Measurements from ENCODE around the gene PTPRN2.
"Not testable (repeated sequence)": the region's sequence is repeated elsewhere in the genome, so short reads cannot be mapped to it uniquely, and the experiment has no call there.

PTPRN2 gene

GRCh38 chr7:158527038-158527437 lies 60.6 kb downstream of the PTPRN2 start:
- no peak for DNase-seq (ENCODE audit: low spot score)
- TF ChIP-seq, protein P1, sequence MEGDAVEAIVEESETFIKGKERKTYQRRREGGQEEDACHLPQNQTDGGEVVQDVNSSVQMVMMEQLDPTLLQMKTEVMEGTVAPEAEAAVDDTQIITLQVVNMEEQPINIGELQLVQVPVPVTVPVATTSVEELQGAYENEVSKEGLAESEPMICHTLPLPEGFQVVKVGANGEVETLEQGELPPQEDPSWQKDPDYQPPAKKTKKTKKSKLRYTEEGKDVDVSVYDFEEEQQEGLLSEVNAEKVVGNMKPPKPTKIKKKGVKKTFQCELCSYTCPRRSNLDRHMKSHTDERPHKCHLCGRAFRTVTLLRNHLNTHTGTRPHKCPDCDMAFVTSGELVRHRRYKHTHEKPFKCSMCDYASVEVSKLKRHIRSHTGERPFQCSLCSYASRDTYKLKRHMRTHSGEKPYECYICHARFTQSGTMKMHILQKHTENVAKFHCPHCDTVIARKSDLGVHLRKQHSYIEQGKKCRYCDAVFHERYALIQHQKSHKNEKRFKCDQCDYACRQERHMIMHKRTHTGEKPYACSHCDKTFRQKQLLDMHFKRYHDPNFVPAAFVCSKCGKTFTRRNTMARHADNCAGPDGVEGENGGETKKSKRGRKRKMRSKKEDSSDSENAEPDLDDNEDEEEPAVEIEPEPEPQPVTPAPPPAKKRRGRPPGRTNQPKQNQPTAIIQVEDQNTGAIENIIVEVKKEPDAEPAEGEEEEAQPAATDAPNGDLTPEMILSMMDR (IDR thresholded peaks at IDR 0.05; ENCODE audit: extremely low read depth, insufficient read depth, missing control alignments): no peak
- in situ Hi-C loops (cut with MboI; ENCODE audit: low pct_unique_long_range_greater_than_20kb, low sequenced_read_pairs, unreplicated experiment): no loop called here

- TF ChIP-seq, protein P1 (IDR thresholded peaks at IDR 0.05; ENCODE audit: extremely low read depth, insufficient read depth, missing control alignments): no peak
- DNase-seq (ENCODE audit: low spot score): no peak
- in situ Hi-C loops (cut with MboI; ENCODE audit: low pct_unique_long_range_greater_than_20kb, low sequenced_read_pairs, unreplicated experiment): no loop called here
These were observed 61.1 kb downstream of the PTPRN2 start for GRCh38 chr7:158526531-158526930.

DNA sequence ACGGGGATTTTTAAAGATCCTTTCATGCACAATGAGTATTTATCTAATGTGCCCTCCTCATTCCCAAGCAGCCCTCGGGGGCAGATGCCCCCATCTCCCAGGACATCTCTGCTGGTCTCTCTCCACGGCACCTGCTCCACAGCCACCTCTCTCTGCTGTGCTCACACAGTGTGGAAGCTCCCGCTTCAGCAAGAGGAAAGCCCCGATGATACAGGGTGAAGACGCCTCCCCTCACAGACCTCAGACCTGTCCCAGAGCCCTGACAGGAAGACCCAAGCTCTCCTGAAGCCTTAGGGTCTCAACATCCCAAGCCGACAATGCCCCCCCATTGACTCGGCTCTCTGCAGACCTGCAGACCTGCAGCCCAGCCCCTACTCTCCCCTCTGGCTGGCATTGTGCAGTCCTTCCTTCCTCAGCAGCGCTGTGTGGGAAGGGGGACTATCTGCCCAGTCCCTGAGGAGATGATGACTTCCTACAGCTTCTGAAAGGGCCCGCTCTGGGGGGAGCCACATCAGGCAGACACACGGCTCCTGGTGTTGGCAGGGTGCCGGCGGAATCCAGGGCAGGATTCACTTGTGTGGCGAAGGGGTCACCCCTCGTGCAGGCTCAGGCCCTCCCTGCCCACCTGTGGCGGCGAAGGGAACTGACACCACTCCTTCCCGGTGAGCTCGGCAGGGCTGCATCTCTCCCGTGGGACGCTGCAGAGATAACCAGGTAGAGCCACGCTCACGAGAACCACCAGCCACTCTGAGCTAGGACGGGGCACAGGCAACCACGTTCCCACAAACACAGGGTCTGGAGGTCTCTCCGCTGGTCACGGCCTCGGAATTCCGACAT lies 61.8 kb downstream of the PTPRN2 start:
- DNase-seq (ENCODE audit: low spot score): no peak
- in situ Hi-C loops (cut with MboI; ENCODE audit: low pct_unique_long_range_greater_than_20kb, low sequenced_read_pairs, unreplicated experiment): no loop called here
- TF ChIP-seq, protein P1 (IDR thresholded peaks at IDR 0.05; ENCODE audit: extremely low read depth, insufficient read depth, missing control alignments): no peak

DNA sequence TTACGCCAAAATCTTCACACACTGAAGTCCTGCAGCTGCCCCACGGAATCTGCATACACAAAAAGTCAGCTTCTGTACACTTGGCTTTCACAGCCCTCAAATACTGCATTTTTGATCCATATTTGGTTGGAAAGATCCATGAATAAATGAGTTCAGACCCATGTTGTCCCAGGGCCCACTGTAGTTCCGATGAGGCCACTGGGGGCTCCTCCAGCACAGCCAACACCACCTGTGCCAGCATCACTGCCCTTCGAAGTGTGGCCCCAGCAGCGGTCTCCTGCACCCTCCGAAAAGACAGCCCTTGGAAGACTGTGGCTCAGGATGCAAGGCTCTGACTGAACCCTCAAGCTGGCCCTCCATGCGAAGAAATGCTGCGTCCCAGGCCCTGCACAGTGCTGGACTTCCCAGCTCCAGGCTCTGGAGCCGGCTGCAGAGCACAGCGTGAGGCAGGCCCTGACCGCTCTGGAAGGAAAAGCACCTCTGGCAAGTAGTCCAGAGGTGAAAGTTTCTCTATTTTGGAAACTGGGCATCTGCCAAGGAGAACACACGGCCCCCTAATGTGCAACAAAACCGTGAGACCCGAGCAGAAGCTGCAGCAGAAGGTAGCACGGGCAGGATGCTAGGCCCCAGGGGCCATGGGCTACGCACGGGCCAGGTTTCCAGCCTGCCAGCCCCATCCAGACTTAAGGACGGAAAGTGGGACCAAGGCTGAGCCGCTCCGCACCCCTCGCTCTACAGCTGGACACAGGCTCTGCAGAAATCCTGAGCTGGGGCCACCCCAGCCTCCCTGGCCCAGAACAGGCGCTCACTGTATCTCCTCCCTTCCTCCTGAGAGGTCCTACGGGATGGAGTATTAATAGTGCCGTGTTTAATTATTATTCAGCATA lies 62.6 kb downstream of the PTPRN2 start:
- TF ChIP-seq, protein P1 (IDR thresholded peaks at IDR 0.05; ENCODE audit: extremely low read depth, insufficient read depth, missing control alignments): no peak
- in situ Hi-C loops (cut with MboI; ENCODE audit: low pct_unique_long_range_greater_than_20kb, low sequenced_read_pairs, unreplicated experiment): no loop called here
- DNase-seq (ENCODE audit: low spot score): no peak

DNA sequence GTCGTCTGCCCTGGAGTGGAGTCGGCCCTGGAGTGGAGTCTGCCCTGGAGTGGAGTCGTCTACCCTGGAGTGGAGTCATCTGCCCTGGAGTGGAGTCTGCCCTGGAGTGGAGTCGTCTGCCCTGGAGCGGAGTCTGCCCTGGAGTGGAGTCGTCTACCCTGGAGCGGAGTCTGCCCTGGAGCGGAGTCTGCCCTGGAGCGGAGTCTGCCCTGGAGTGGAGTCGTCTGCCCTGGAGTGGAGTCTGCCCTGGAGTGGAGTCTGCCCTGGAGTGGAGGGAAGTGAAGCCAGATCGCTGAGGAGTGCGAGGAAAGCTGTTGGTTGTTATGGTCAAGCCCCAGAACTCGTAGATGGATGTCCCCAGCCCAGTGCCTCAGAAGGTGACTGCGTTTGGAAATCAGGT lies 63.3 kb downstream of the PTPRN2 start:
- in situ Hi-C loops (cut with MboI; ENCODE audit: low pct_unique_long_range_greater_than_20kb, low sequenced_read_pairs, unreplicated experiment); DNase-seq (ENCODE audit: low spot score): not testable (repeated sequence)

DNA sequence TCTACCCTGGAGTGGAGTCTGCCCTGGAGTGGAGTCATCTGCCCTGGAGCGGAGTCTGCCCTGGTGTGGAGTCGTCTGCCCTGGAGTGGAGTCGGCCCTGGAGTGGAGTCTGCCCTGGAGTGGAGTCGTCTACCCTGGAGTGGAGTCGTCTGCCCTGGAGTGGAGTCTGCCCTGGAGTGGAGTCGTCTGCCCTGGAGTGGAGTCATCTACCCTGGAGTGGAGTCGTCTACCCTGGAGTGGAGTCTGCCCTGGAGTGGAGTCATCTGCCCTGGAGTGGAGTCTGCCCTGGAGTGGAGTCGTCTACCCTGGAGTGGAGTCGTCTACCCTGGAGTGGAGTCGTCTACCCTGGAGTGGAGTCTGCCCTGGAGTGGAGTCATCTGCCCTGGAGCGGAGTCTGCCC lies 63.7 kb downstream of the PTPRN2 start:
- DNase-seq (ENCODE audit: low spot score); in situ Hi-C loops (cut with MboI; ENCODE audit: low pct_unique_long_range_greater_than_20kb, low sequenced_read_pairs, unreplicated experiment): not testable (repeated sequence)

- DNase-seq (ENCODE audit: low spot score); in situ Hi-C loops (cut with MboI; ENCODE audit: low pct_unique_long_range_greater_than_20kb, low sequenced_read_pairs, unreplicated experiment): not testable (repeated sequence)
These were observed 64.3 kb downstream of the PTPRN2 start for GRCh38 chr7:158523165-158523856.

DNA sequence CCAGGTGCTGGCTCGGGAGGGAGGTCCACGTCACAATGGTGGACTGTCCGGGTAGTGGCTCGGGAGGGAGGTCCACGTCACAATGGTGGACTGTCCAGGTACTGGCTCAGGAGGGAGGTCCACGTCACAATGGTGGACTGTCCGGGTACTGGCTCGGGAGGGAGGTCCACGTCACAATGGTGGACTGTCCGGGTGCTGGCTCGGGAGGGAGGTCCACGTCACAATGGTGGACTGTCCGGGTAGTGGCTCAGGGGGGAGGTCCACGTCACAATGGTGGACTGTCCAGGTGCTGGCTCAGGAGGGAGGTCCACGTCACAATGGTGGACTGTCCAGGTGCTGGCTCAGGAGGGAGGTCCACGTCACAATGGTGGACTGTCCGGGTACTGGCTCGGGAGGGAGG lies 65.8 kb downstream of the PTPRN2 start:
- in situ Hi-C loops (cut with MboI; ENCODE audit: low pct_unique_long_range_greater_than_20kb, low sequenced_read_pairs, unreplicated experiment); DNase-seq (ENCODE audit: low spot score): not testable (repeated sequence)
